GM12875 (cell line): Measurements from ENCODE around the gene UPK1A.

Experiments used
- H3K4me3 ChIP-seq: one replicate; pipeline ENCODE4 v1.5.1; 2011; ENCODE audit warnings: low read depth, low read length, control low read depth
- TF ChIP-seq, protein P1 (sequence below): IDR thresholded peaks from 2 replicates; pipeline ENCODE4 v1.5.1; 2011; ENCODE audit warnings: low read depth, mild to moderate bottlenecking, control low read depth, inconsistent platforms, low read length, moderate library complexity, borderline replicate concordance; ENCODE audit not compliant: insufficient read depth

UPK1A gene

DNA sequence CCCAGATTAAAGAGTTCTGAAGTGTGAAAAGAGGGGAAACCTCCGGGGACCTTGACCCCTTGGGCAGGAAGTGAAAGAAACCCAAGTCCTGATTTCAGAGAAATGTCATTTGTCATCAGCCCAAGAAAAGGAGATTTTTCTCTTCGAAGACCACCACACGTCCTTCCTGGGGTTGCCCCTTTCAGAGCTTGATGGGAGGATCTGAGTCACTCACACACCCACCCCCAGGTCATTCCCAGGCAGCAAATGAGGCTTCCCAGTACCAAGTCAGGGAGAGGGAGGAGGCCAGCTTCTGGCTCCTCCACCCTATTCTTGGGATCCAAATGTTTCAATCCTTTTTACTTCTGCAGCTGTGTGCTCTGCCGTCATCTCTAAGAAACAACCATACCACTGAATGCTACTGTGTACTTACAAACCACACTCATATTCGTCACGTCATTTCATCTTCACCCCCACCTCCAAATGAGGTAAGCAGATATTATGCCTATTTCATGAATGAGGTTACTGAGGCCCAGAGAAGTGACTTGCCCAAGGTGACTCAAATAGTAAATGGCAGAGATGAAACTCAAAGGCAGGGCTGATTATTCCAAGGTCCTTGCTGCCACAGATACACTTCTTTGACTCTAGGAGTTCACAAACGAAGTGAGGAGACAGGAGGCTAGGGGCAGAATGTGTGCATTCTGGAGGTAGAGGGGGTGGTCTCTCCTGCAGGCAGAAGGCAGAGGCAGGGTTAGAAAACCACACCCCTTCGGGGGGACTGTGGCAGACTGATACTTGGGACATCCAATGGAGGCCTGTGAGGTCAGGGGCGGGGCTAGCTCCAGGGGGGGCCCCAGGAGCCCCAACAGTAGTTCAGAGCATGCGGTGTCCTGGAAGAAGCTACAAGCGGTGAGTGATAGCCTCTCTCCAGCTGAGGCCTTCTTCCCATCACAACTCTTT lies 46.5 kb downstream of the UPK1A start:
- TF ChIP-seq, protein P1, sequence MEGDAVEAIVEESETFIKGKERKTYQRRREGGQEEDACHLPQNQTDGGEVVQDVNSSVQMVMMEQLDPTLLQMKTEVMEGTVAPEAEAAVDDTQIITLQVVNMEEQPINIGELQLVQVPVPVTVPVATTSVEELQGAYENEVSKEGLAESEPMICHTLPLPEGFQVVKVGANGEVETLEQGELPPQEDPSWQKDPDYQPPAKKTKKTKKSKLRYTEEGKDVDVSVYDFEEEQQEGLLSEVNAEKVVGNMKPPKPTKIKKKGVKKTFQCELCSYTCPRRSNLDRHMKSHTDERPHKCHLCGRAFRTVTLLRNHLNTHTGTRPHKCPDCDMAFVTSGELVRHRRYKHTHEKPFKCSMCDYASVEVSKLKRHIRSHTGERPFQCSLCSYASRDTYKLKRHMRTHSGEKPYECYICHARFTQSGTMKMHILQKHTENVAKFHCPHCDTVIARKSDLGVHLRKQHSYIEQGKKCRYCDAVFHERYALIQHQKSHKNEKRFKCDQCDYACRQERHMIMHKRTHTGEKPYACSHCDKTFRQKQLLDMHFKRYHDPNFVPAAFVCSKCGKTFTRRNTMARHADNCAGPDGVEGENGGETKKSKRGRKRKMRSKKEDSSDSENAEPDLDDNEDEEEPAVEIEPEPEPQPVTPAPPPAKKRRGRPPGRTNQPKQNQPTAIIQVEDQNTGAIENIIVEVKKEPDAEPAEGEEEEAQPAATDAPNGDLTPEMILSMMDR = no peak

DNA sequence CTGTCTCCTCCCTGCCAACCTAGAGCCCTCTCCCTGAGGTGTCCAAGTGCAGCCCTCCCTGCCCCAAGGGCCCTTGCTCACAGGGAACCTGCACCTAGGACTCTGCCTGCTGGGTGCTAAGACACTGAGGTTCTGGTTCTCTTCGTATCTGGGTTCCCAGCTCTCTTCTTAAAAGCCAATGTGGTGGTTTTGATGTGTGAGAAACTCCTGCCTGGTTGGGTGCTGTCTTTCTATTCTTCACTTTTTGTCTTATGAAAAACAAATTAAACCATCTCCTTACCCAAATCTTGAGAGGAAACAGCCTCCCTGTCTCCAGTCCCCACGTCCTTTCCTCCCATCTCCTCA lies 47.2 kb downstream of the UPK1A start:
- TF ChIP-seq, protein P1 = no peak
- H3K4me3 ChIP-seq = peak overlapping the region; percentile 57

More for the DNA sequence above, 46.5 kb downstream of the UPK1A start:
- peak overlapping the region; percentile 57 for H3K4me3 ChIP-seq

DNA sequence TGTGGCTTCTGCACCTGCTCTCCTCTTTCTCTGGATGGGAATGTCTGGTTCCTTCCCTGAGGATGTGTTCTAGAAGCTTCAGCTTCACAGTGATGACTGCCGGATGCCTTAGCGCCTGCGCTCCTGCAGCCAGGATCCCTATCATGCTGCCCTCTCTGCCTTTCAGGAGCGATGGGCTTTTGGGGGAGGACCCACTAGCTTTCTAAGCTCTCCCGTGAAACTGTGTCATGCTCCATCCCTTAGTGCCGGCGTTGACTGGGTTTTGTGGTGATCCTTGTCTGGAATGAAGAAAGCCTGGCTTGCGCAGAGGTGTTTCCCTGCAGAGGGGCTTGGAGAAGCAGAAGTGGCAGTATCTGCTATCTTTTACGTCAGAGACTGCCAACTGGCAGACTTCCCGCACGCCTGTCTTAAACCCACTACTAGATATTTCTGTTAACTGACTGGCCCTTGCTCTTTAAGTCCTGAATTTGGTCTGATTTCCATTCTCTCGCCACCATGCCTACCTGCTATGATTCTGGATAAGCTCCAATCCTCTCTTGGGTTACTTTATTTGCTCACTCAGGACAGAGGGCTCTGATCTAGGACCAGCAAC lies 47.7 kb downstream of the UPK1A start:
- peak overlapping the region; percentile 57 for H3K4me3 ChIP-seq
- TF ChIP-seq, protein P1 = no peak

DNA sequence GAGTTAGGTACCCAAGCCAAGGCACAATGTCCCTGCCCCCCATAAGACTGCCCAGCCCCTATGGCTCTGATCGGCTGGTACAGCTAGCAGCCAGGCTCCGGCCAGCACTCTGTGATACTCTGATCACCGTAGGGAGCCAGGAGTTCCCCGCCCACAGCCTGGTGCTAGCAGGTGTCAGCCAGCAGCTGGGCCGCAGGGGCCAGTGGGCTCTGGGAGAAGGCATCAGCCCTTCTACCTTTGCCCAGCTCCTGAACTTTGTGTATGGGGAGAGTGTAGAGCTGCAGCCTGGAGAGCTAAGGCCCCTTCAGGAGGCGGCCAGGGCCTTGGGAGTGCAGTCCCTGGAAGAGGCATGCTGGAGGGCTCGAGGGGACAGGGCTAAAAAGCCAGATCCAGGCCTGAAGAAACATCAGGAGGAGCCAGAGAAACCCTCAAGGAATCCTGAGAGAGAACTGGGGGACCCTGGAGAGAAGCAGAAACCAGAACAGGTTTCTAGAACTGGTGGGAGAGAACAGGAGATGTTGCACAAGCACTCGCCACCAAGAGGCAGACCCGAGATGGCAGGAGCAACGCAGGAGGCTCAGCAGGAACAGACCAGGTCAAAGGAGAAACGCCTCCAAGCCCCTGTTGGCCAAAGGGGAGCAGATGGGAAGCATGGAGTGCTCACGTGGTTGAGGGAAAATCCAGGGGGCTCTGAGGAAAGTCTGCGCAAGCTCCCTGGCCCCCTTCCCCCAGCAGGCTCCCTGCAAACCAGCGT lies 48.5 kb downstream of the UPK1A start:
- TF ChIP-seq, protein P1 = peak; percentile 57
- peak overlapping the region; percentile 57 for H3K4me3 ChIP-seq

DNA sequence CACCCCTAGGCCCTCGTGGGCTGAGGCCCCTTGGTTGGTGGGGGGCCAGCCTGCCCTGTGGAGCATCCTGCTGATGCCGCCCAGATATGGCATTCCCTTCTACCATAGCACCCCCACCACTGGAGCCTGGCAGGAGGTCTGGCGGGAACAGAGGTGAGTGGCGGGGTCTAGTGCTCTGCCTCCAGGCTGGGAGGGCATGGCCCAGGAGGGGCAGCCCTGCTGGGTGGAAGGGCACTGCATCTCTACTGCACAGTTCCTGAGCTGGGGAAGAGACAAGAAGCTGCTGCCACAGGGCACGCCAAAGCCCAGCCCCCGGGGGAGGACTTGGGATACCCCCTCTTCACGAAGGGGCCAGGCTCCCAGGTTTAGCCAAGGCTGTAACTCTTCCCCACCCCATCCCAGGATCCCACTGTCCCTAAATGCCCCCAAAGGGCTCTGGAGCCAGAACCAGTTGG lies 49.1 kb downstream of the UPK1A start:
- TF ChIP-seq, protein P1 = no peak

DNA sequence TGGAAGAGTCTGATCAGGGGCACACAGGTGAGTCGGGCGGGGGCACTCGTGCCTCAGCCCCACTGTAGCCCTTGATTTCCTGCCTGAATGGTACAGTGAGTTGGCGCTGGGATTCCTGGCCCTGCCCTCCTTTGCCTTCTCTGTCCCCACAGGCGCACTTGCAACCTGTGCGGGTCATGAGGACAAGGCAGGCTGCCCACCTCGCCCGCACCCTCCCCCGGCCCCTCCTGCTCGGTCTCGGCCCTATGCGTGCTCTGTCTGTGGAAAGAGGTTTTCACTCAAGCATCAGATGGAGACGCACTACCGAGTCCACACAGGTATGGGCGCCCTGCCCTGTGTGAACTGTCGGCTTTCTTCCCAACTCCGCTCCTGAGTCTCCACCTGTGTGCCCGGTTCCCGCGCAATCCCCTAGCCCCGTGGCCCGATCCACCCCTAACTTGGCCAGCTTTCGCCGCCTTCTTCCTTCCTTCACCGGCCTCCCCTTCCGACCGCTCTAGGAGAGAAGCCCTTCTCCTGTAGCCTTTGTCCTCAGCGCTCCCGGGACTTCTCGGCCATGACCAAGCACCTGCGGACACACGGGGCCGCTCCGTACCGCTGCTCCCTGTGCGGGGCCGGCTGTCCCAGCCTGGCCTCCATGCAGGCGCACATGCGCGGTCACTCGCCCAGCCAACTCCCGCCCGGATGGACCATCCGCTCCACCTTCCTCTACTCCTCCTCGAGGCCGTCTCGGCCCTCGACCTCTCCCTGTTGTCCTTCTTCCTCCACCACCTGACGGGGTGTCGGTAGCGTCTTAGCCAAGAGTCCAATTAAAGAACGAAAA lies 49.9 kb downstream of the UPK1A start:
- TF ChIP-seq, protein P1 = no peak
- H3K4me3 ChIP-seq = peak overlapping the region; percentile 84

More for the DNA sequence above, 49.1 kb downstream of the UPK1A start:
- H3K4me3 ChIP-seq = peak overlapping the region; percentile 84
